GM11168 (cell line): ENCODE results near the gene MAEL.
"Not testable (repeated sequence)": the region's sequence is repeated elsewhere in the genome, so short reads cannot be mapped to it uniquely, and the experiment has no call there.

Experiments used
- in situ Hi-C: fragments of 300-500 bp; cut with MboI; formaldehyde crosslinking; loops from one replicate; pipeline ENCODE4 v1.12.0; 2022; ENCODE audit warnings: low sequenced_read_pairs; ENCODE audit not compliant: unreplicated experiment

Gene MAEL

GRCh38 chr1:166975361-166976129 lies 13.5 kb upstream of the MAEL start, which contains the start of gene ILDR2:
Gene ILDR2 (minus strand): TSS chr1:166975540. CDS start chr1:166975268, 272 bp downstream.
- in situ Hi-C loops: no loop called here

- in situ Hi-C loops: no loop called here
Measured at GRCh38 chr1:166977951-166978350, 11.1 kb upstream of the MAEL start.

- in situ Hi-C loops: no loop called here
Measured at GRCh38 chr1:166978821-166979220, 10.3 kb upstream of the MAEL start.

- in situ Hi-C loops: no loop called here
Measured at GRCh38 chr1:166980383-166980782, 8.7 kb upstream of the MAEL start.

GRCh38 chr1:166980818-166981217 lies 8.3 kb upstream of the MAEL start:
- in situ Hi-C loops: no loop called here

- in situ Hi-C loops: no loop called here
Measured at GRCh38 chr1:166981589-166981988, 7.5 kb upstream of the MAEL start.

- in situ Hi-C loops: no loop called here
Measured at GRCh38 chr1:166999075-166999474, 10.0 kb downstream of the MAEL start.

GRCh38 chr1:166999500-167000055 lies 10.5 kb downstream of the MAEL start:
- in situ Hi-C loops: no loop called here

GRCh38 chr1:167000546-167000945 lies 11.5 kb downstream of the MAEL start:
- in situ Hi-C loops: no loop called here

- in situ Hi-C loops: no loop called here
Measured at GRCh38 chr1:167002354-167002753, 13.3 kb downstream of the MAEL start.

GRCh38 chr1:167003711-167004110 lies 14.6 kb downstream of the MAEL start:
- in situ Hi-C loops: no loop called here

GRCh38 chr1:167011560-167012191 lies 22.6 kb downstream of the MAEL start:
- in situ Hi-C loops: no loop called here

GRCh38 chr1:167012570-167012969 lies 23.5 kb downstream of the MAEL start:
- in situ Hi-C loops: no loop called here

- in situ Hi-C loops: no loop called here
Measured at GRCh38 chr1:167013108-167013929, 24.2 kb downstream of the MAEL start.

GRCh38 chr1:167016100-167016750 lies 27.1 kb downstream of the MAEL start:
- in situ Hi-C loops: no loop called here

- in situ Hi-C loops: no loop called here
Measured at GRCh38 chr1:167022384-167022783, 33.3 kb downstream of the MAEL start.

- in situ Hi-C loops: not testable (repeated sequence)
Measured at GRCh38 chr1:167029553-167029952, 40.5 kb downstream of the MAEL start.

- in situ Hi-C loops: no loop called here
Measured at GRCh38 chr1:167033646-167034045, 44.6 kb downstream of the MAEL start.

- in situ Hi-C loops: no loop called here
Measured at GRCh38 chr1:167043752-167044488, 54.8 kb downstream of the MAEL start.
